H1 (cell line): ENCODE results near the gene WDR93. TPM values are rescaled to one million over a fixed set of nuclear protein-coding genes. Genes with fewer than 3 reads are reported as not detected.

Experiments used
- CTCF ChIA-PET: fragments of 300-600 bp; sonication (Branson Sonifier 250); formaldehyde crosslinking; loops from one replicate; lab custom pipeline; 2021; ENCODE audit not compliant: partially characterized antibody; lab: Charles Lee
- POLR2A ChIA-PET: fragments of 300-600 bp; sonication (Branson Sonifier 250); formaldehyde crosslinking; loops from one replicate; lab custom pipeline; 2021; ENCODE audit warnings: inconsistent platforms; ENCODE audit not compliant: partially characterized antibody; lab: Charles Lee
- DNase-seq, 2 experiments: peaks; one replicate each; pipeline versions ENCODE4 v3.0.0 to v3.0.0-alpha.2; 2010 to 2022; ENCODE audit warnings: low spot score in 2 of 2, low read depth in 1 of 2, mixed read lengths in 1 of 2
- FAIRE-seq: peaks from 2 replicates; lab custom pipeline; 2011; peaks lifted over from hg19 to GRCh38; lab: Jason Lieb, UNC
- H2AFZ ChIP-seq: 2 replicates; pipeline ENCODE4 v1.8.1; 2012; ENCODE audit warnings: low read length, inconsistent platforms
- H2AK5ac ChIP-seq: 2 replicates; pipeline ENCODE4 v1.6.1; 2013; ENCODE audit warnings: low read depth, low read length
- H2BK120ac ChIP-seq: replicated peaks from 2 replicates; pipeline ENCODE3; 2013; ENCODE audit warnings: low read depth, low read length, inconsistent platforms
- H2BK12ac ChIP-seq: 2 replicates; pipeline ENCODE4 v1.6.1; 2013; ENCODE audit warnings: low read depth, low read length
- H2BK15ac ChIP-seq: 2 replicates; pipeline ENCODE4 v1.6.1; 2013; ENCODE audit warnings: low read length
- H2BK20ac ChIP-seq: 2 replicates; pipeline ENCODE4 v1.6.1; 2013; ENCODE audit warnings: low read length
- H2BK5ac ChIP-seq: 2 replicates; pipeline ENCODE4 v1.6.1; 2013; ENCODE audit warnings: low read depth, low read length
- H3K14ac ChIP-seq: 2 replicates; pipeline ENCODE4 v1.6.1; 2013; ENCODE audit warnings: inconsistent platforms; ENCODE audit not compliant: insufficient read length
- H3K18ac ChIP-seq: 2 replicates; pipeline ENCODE4 v1.6.1; 2013; ENCODE audit warnings: low read length; ENCODE audit errors: extremely low read depth
- H3K23ac ChIP-seq: 2 replicates; pipeline ENCODE4 v1.6.1; 2013; ENCODE audit warnings: inconsistent platforms; ENCODE audit not compliant: insufficient read length
- H3K23me2 ChIP-seq: 2 replicates; pipeline ENCODE4 v1.6.1; 2013; ENCODE audit warnings: low read depth, low read length
- H3K27ac ChIP-seq: 2 replicates; pipeline ENCODE4 v1.6.1; 2011; ENCODE audit warnings: low read depth, low read length, inconsistent platforms
- H3K27me3 ChIP-seq, 4 experiments: replicated peaks in 1 of 4; 1 replicate in 1 of 4; 2 replicates in 3 of 4; pipeline versions ENCODE4 v1.6.1 to v1.8.1; 2011 to 2013; ENCODE audit warnings: low read length in 3 of 4, mild to moderate bottlenecking in 3 of 4, inconsistent platforms in 2 of 4, mixed read lengths in 2 of 4, moderate library complexity in 1 of 4; ENCODE audit not compliant: control insufficient read depth in 3 of 4, insufficient read depth in 3 of 4; ENCODE audit errors: extremely low read depth in 1 of 4
- H3K36me3 ChIP-seq, 4 experiments: 2 replicates each; pipeline versions ENCODE4 v1.6.1 to v1.8.1; 2011 to 2013; ENCODE audit warnings: mild to moderate bottlenecking in 4 of 4, low read length in 3 of 4, moderate library complexity in 2 of 4, control low read depth in 1 of 4, inconsistent platforms in 1 of 4; ENCODE audit not compliant: insufficient read depth in 4 of 4, control insufficient read depth in 2 of 4
- H3K4ac ChIP-seq: replicated peaks from 2 replicates; pipeline ENCODE3; 2013; ENCODE audit warnings: low read length, low read depth, mixed read lengths, inconsistent platforms; ENCODE audit not compliant: insufficient read length
- H3K4me1 ChIP-seq, 4 experiments: replicated peaks in 1 of 4; 1 replicate in 1 of 4; 2 replicates in 3 of 4; pipeline versions ENCODE4 v1.6.1 to v1.8.1; 2011 to 2013; ENCODE audit warnings: low read length in 3 of 4, inconsistent platforms in 2 of 4, mixed read lengths in 1 of 4; ENCODE audit not compliant: insufficient read depth in 4 of 4, control insufficient read depth in 3 of 4
- H3K4me2 ChIP-seq, 2 experiments: 2 replicates each; pipeline versions ENCODE4 v1.6.1 to v1.8.1; 2011 to 2013; ENCODE audit warnings: low read depth in 2 of 2, low read length in 2 of 2, control low read depth in 1 of 2, inconsistent platforms in 1 of 2, mild to moderate bottlenecking in 1 of 2; ENCODE audit not compliant: insufficient read depth in 1 of 2
- H3K4me3 ChIP-seq, 4 experiments: fragments of 200-600, 300-600 bp in 1 of 4; sonication (generic), shearing (Covaris generic), sonication (Bioruptor Twin) in 1 of 4; 2 replicates each; pipeline versions ENCODE4 v1.5.1 to v1.8.1; 2011 to 2016; ENCODE audit warnings: low read length in 4 of 4, low read depth in 3 of 4, control low read depth in 2 of 4, inconsistent platforms in 2 of 4, mild to moderate bottlenecking in 2 of 4, mixed read lengths in 1 of 4, moderate library complexity in 1 of 4; ENCODE audit not compliant: insufficient read depth in 2 of 4; ENCODE audit errors: extremely low read depth in 1 of 4
- H3K56ac ChIP-seq: replicated peaks from 2 replicates; pipeline ENCODE3; 2013; ENCODE audit warnings: low read depth, mild to moderate bottlenecking, mixed read lengths, low read length, inconsistent platforms; ENCODE audit not compliant: insufficient read length
- H3K79me1 ChIP-seq: 2 replicates; pipeline ENCODE4 v1.6.1; 2013; ENCODE audit warnings: low read depth, low read length, control low read depth
- H3K79me2 ChIP-seq, 2 experiments: 2 replicates each; pipeline versions ENCODE4 v1.6.1 to v1.8.1; 2012 to 2013; ENCODE audit warnings: low read length in 2 of 2, mild to moderate bottlenecking in 2 of 2, inconsistent platforms in 1 of 2; ENCODE audit not compliant: insufficient read depth in 2 of 2, control insufficient read depth in 1 of 2
- H3K9ac ChIP-seq, 4 experiments: replicated peaks in 1 of 4; 1 replicate in 1 of 4; 2 replicates in 3 of 4; pipeline versions ENCODE4 v1.6.1 to v1.8.1; 2011 to 2013; ENCODE audit warnings: low read depth in 3 of 4, low read length in 3 of 4, control low read depth in 2 of 4, mild to moderate bottlenecking in 2 of 4, moderate library complexity in 2 of 4, inconsistent platforms in 1 of 4; ENCODE audit errors: extremely low read depth in 1 of 4
- H3K9me3 ChIP-seq, 2 experiments: 2 replicates each; pipeline versions ENCODE4 v1.6.1 to v1.8.1; 2012 to 2013; ENCODE audit warnings: mild to moderate bottlenecking in 2 of 2, moderate library complexity in 2 of 2, control low read depth in 1 of 2, inconsistent platforms in 1 of 2, low read depth in 1 of 2, low read length in 1 of 2, mixed read lengths in 1 of 2; ENCODE audit not compliant: insufficient read depth in 2 of 2
- H4K20me1 ChIP-seq, 2 experiments: replicated peaks in 1 of 2; 2 replicates each; pipeline versions ENCODE3 to v1.8.1; 2011 to 2013; ENCODE audit warnings: inconsistent platforms in 2 of 2, low read length in 2 of 2, mild to moderate bottlenecking in 1 of 2; ENCODE audit not compliant: insufficient read depth in 2 of 2, control insufficient read depth in 1 of 2
- H4K5ac ChIP-seq: 2 replicates; pipeline ENCODE4 v1.6.1; 2013; ENCODE audit warnings: low read length, low read depth, mixed read lengths, inconsistent platforms; ENCODE audit not compliant: insufficient read length
- H4K8ac ChIP-seq: 2 replicates; pipeline ENCODE4 v1.8.0; 2013; ENCODE audit warnings: mild to moderate bottlenecking, moderate library complexity, low read length, inconsistent platforms; ENCODE audit not compliant: insufficient read depth; ENCODE audit errors: extremely low read depth
- H4K91ac ChIP-seq: replicated peaks from 2 replicates; pipeline ENCODE3; 2013; ENCODE audit warnings: low read length, mixed read lengths, inconsistent platforms; ENCODE audit not compliant: insufficient read length
- ATF3 ChIP-seq: IDR thresholded peaks from 2 replicates; pipeline ENCODE4 v1.6.1; 2011; ENCODE audit warnings: low read depth, mild to moderate bottlenecking, low read length; ENCODE audit not compliant: insufficient read depth
- CTCF ChIP-seq, 3 experiments: IDR thresholded peaks; 1 replicate in 2 of 3; 2 replicates in 1 of 3; pipeline versions ENCODE4 v1.5.1 to v1.6.1; 2011; ENCODE audit warnings: low read length in 3 of 3, mild to moderate bottlenecking in 3 of 3, inconsistent platforms in 2 of 3, low read depth in 1 of 3, moderate library complexity in 1 of 3; ENCODE audit not compliant: insufficient read depth in 1 of 3; ENCODE audit errors: control extremely low read depth in 1 of 3
- WGBS, 2 experiments: shearing (Covaris generic) in 1 of 2; methylation state at CpG; one replicate each; pipeline versions ENCODE4 v1.1.6 to v1.1.7; 2013 to 2015; ENCODE audit warnings: low lambda C conversion rate in 2 of 2, mixed read lengths in 2 of 2, inconsistent platforms in 1 of 2, low coverage in 1 of 2, missing lambda C conversion rate in 1 of 2; ENCODE audit not compliant: insufficient replicate concordance in 2 of 2, insufficient coverage in 1 of 2, insufficient read length in 1 of 2; ENCODE audit errors: extremely low coverage in 1 of 2, missing lambda C conversion rate in 1 of 2; 5-methylcytosine and 5-hydroxymethylcytosine counted together
- polyA plus RNA-seq, 7 experiments: library from polyadenylated mRNA; depleted of rRNA in 3 of 7; stranded (reverse) in 5 of 7; unstranded in 2 of 7; fragments of >200 nt in 5 of 7; fragments of 200-250 nt in 2 of 7; gene quantifications; 1 replicate in 5 of 7; 2 replicates in 1 of 7; 4 replicates in 1 of 7; pipeline versions ENCODE4 v1.2.1 to v1.2.3, GENCODE V29; 2011 to 2013; ENCODE audit warnings: missing spikeins in 2 of 7, mixed read lengths in 2 of 7
- total RNA-seq: library from RNA; stranded (reverse); fragmentation: NEBNext Ultra II Directional; extraction: Animal tissue kit (Norgen Biotek cat#: 25700); gene quantifications from 2 replicates; pipeline ENCODE4 v1.2.1, GENCODE V29; 2021

WDR93 gene
- total and polyA plus RNA-seq, 2 of the 8 experiments (the other 6 are each of a cell fraction or from before 2014, with no cell fraction given), result 0.03 TPM; not detected in 1

GRCh38 chr15:89669941-89670340, 20.7 kb upstream of the WDR93 start:
- H2AK5ac ChIP-seq, result no peak overlapping the region
- H3K4me3 ChIP-seq, result no peak overlapping the region
- H3K4ac ChIP-seq, result no peak overlapping the region
- peaks cover 0 to 11% (median 6%) of the 10 kb centered on the region in 4 experiments; a peak in 6 of 7 replicates for H3K4me1 ChIP-seq
- no peak overlapping the region for H2BK120ac ChIP-seq
- no peak overlapping the region for H4K8ac ChIP-seq
- TF ChIP-seq CTCF (IDR thresholded peaks at IDR 0.05; ENCODE audit: control extremely low read depth in 1 of 3, insufficient read depth in 1 of 3, low read depth in 1 of 3, low read length in 3 of 3) (no peak), ATF3 (no peak)
- TF ChIP-seq, all 59 proteins: peak for 0
- FAIRE-seq (no peak), DNase-seq (no peak)
- ChIA-PET CTCF (interaction anchor here (0.9 to 6.6 kb wide), 3 partner anchors 12 to 68 kb away, joined by 3 to 43 read pairs (median 20); no protein-coding TSS in a partner anchor), POLR2A (no interaction called here)
- Histone ChIP-seq H2BK20ac (no peak overlapping the region), H2BK15ac (no peak overlapping the region), H3K23ac (no peak overlapping the region), H2AFZ (no peak overlapping the region), H3K18ac (no peak overlapping the region), H4K20me1 (no peaks in the 10 kb centered on the region), H3K14ac (no peak overlapping the region), H4K91ac (no peak overlapping the region), H3K27me3 (peaks cover 0 to 12% (median 5%) of the 10 kb centered on the region in 4 experiments; a peak in 5 of 7 replicates), H3K79me1 (no peaks in the 10 kb centered on the region), H3K9me3 (no peaks in the 10 kb centered on the region), H3K27ac (no peak overlapping the region), H3K4me2 (no peak overlapping the region), H3K56ac (no peak overlapping the region), H3K36me3 (no peaks in the 10 kb centered on the region), H3K79me2 (no peaks in the 10 kb centered on the region), H4K5ac (no peak overlapping the region), H2BK5ac (no peak overlapping the region), H3K9ac (no peak overlapping the region), H2BK12ac (no peak overlapping the region), H3K23me2 (no peaks in the 10 kb centered on the region; the same call in 1 of the 2 replicates)
- WGBS, 2 experiments, result 92% methylated on average over 15 of the region's 15 CpGs; no CpG with 5 or more reads in 1 of the 2 experiments
